Smooth muscle cell of bladder (primary cell): ENCODE results near the gene RFPL1. TPM values are rescaled to one million over a fixed set of nuclear protein-coding genes. Genes with fewer than 3 reads are reported as not detected.

Source experiments
- total RNA-seq: library from RNA; depleted of rRNA; stranded (reverse); fragments of >200 nt; gene quantifications from 2 replicates; pipeline ENCODE4 v1.2.3, GENCODE V29; 2014

Gene RFPL1
- total RNA-seq: not detected in 2 replicates

GRCh38 chr22:29438283-29438682 is at the start of gene RFPL1:
Gene RFPL1, plus strand, starts transcription at chr22:29438583.

DNA sequence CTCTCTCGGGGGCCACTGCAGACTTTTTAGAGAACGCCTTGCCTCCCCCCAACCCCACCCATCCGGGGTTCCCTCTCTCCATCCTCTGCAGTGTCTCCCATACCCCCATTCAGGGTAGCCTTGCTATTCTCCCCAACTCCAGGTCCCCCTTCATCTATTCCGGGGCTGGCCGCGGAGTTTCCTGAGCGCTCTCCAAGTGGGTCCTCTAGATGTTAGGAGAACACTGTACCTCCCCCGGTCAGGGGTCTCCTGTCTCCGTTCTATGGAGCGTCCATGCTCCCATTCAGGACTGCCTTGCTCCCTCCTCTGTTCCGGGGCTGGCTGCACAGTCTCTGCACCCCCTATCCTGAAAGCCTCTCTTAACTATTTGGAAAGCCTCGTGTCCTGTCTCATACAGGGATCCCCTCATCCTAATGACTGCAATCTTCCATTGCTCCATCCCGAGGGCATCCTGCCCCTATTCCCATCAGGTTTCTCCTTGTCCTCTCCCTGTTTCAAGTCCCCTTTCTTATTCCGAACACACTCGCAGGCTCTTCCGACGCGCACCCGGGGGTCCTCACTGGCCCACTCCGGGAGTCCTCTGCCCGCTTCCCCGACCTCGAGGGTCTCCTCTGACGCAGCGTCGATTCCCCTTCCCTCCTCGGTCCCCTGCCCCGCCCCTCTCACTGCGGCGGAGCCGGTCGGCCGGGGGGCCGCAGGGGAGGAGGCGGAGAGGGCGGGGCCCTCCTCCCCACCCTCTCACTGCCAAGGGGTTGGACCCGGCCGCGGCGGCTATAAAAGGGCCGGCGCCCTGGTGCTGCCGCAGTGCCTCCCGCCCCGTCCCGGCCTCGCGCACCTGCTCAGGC is 41.3 kb downstream of the RFPL1 start, which contains the start of gene NEFH:
NEFH (plus strand) TSS at position 802 of the 845 bp plus-strand sequence. CDS start 45 bp downstream, outside the sequence.

Other genes starting within 250 kb of the RFPL1 start
- 0.37 and 1.00 TPM in 2 replicates for gene EMID1, start 232.7 kb upstream of the RFPL1 start, total RNA-seq
- gene RHBDD3, start 170.6 kb upstream of the RFPL1 start, total RNA-seq: 15.3 and 18.5 TPM in 2 replicates
- gene EWSR1, start 170.3 kb upstream of the RFPL1 start, total RNA-seq: 133 and 135 TPM in 2 replicates
- gene GAS2L1, start 131.9 kb upstream of the RFPL1 start, total RNA-seq: 4.0 and 6.3 TPM in 2 replicates
- under 0.01 TPM in 1 of 2 replicates, not detected in the other for gene RASL10A, start 122.9 kb upstream of the RFPL1 start, total RNA-seq
- 42.5 and 51.3 TPM in 2 replicates for gene AP1B1, start 50.0 kb upstream of the RFPL1 start, total RNA-seq
- gene NEFH, start 41.6 kb downstream of the RFPL1 start, total RNA-seq: 0.09 and 0.14 TPM in 2 replicates
- gene THOC5, start 115.2 kb downstream of the RFPL1 start, total RNA-seq: 51.4 and 53.0 TPM in 2 replicates
- gene NIPSNAP1, start 142.5 kb downstream of the RFPL1 start, total RNA-seq: 35.2 and 40.2 TPM in 2 replicates
- 43.7 and 58.4 TPM in 2 replicates for gene NF2, start 165.1 kb downstream of the RFPL1 start, total RNA-seq